ENCODE data around the gene TNIK. TPM values are rescaled to one million over a fixed set of nuclear protein-coding genes. Genes with fewer than 3 reads are reported as not detected.

Gene TNIK
- total RNA-seq, 1 donor from 2014 or later: 2.5 TPM

DNA sequence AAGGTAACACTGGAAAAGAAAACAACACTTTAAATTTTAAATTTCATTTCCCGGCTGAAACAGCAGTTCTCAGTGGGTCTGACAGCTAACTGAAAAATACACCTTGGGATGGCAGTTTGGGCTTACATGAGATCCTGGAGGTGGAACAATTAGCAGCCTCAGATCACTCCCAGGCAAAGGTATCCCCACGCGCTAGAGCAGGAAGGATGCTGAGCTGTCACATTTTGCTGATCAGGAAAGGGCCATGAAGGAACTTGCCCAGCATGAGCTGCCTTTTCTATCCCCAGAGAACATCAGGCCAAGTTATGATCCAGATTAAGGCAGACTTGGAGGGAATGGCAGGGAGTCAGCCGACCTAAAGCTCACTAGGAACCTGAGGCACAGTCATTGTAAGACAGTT, 228.8 kb downstream of the TNIK start:
- Mint-ChIP-seq H3K4me3 (no peak overlapping the region), H3K36me3 (ENCODE audit: low read depth) (no peaks in the 10 kb centered on the region), H3K4me1 (no peaks in the 10 kb centered on the region), H3K27ac (no peak overlapping the region), H3K27me3 (no peaks in the 10 kb centered on the region), H3K9me3 (peaks cover under 1% of the 10 kb centered on the region)
- CTCF ChIA-PET: no interaction called here
- ATAC-seq (ENCODE audit: low read depth) (no peak), DNase-seq (no peak)
- TF ChIP-seq, protein P1, sequence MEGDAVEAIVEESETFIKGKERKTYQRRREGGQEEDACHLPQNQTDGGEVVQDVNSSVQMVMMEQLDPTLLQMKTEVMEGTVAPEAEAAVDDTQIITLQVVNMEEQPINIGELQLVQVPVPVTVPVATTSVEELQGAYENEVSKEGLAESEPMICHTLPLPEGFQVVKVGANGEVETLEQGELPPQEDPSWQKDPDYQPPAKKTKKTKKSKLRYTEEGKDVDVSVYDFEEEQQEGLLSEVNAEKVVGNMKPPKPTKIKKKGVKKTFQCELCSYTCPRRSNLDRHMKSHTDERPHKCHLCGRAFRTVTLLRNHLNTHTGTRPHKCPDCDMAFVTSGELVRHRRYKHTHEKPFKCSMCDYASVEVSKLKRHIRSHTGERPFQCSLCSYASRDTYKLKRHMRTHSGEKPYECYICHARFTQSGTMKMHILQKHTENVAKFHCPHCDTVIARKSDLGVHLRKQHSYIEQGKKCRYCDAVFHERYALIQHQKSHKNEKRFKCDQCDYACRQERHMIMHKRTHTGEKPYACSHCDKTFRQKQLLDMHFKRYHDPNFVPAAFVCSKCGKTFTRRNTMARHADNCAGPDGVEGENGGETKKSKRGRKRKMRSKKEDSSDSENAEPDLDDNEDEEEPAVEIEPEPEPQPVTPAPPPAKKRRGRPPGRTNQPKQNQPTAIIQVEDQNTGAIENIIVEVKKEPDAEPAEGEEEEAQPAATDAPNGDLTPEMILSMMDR (IDR thresholded peaks at IDR 0.05): no peak
- intact Hi-C loops (cut with micrococcal nuclease): no loop called here
- POLR2A ChIA-PET: no interaction called here

DNA sequence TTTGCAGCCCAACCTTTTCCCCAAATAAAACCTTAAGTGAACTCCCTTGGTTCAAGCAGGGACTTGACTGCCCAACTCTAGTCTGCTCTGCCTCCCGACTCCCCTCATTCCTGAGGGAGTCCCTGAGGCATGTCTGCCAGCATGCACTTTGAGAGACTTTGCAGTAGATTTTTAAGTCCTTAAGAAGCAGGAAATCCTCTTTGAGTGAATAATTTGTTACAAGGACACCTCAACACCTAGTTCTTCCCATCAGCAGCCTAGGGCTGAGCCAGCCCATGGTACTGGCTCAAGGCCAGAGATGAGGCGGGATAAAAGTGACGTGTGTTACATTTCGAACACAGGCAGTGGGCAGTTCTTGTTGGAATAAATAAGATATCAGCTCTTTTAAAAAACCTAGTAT, 229.3 kb downstream of the TNIK start:
- H3K4me1 Mint-ChIP-seq: no peaks in the 10 kb centered on the region
- DNase-seq (no peak), ATAC-seq (ENCODE audit: low read depth) (no peak)
- no peak overlapping the region for H3K4me3 Mint-ChIP-seq
- intact Hi-C loops (cut with micrococcal nuclease): no loop called here
- H3K27me3 Mint-ChIP-seq: no peaks in the 10 kb centered on the region
- CTCF ChIA-PET: no interaction called here
- H3K36me3 Mint-ChIP-seq (ENCODE audit: low read depth): no peaks in the 10 kb centered on the region
- TF ChIP-seq, protein P1 (IDR thresholded peaks at IDR 0.05): no peak
- POLR2A ChIA-PET: no interaction called here
- H3K9me3 Mint-ChIP-seq: peaks cover 4% of the 10 kb centered on the region
- H3K27ac Mint-ChIP-seq: no peak overlapping the region

DNA sequence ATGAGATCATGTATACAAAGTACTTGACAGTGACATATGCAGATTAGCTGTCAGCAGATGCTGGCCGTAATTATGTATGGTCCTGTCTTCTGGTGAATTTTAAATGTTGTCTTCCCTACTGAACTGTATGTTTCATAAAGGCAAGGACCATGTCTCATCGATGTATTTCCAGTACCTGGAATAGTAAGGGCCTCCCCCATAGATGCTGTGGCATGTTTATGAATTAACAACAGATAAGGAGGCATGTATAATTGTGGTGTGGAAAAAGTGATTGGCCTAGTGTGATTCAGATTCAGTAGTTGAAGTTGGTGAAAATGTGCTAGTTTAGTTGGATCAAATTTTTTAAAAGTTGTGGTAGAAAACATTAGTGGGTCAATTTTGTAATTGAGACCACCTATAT, 231.0 kb downstream of the TNIK start:
- ChIA-PET POLR2A (no interaction called here), CTCF (no interaction called here)
- ATAC-seq (ENCODE audit: low read depth) (no peak), DNase-seq (no peak)
- intact Hi-C loops (cut with micrococcal nuclease): no loop called here
- Mint-ChIP-seq H3K4me1 (no peaks in the 10 kb centered on the region), H3K27me3 (no peaks in the 10 kb centered on the region), H3K4me3 (no peak overlapping the region), H3K36me3 (ENCODE audit: low read depth) (no peaks in the 10 kb centered on the region), H3K27ac (no peak overlapping the region), H3K9me3 (peaks cover 4% of the 10 kb centered on the region)
- TF ChIP-seq, protein P1 (IDR thresholded peaks at IDR 0.05): no peak

DNA sequence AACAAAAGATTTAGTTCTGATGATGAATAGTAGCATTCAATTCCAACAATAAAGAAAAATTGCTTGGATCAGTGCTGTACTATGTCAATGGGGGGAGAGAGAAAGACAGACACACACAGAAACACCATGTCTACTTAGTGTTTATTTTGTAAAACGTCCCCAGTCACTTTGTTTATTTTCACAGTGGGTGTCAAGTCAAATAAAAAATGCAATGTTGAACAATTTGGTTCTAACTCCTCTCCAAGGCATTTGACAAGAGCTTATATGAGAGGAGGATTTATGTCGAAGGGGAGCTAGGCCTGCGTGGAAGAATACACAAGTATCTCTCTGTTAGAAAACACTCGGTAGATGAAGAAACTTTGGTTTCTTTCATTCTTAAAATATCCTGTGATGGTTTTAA, 232.0 kb downstream of the TNIK start:
- H3K27ac Mint-ChIP-seq: no peak overlapping the region
- H3K27me3 Mint-ChIP-seq: no peaks in the 10 kb centered on the region
- no peaks in the 10 kb centered on the region for H3K4me1 Mint-ChIP-seq
- CTCF ChIA-PET: interaction anchor here (0.6 kb wide), 1 partner anchor 26 kb away, joined by 3 read pairs; no protein-coding TSS in a partner anchor
- POLR2A ChIA-PET: no interaction called here
- peaks cover 4% of the 10 kb centered on the region for H3K9me3 Mint-ChIP-seq
- ATAC-seq (ENCODE audit: low read depth): no peak
- no peak for DNase-seq
- TF ChIP-seq, protein P1 (IDR thresholded peaks at IDR 0.05): no peak
- intact Hi-C loops (cut with micrococcal nuclease): no loop called here
- no peaks in the 10 kb centered on the region for H3K36me3 Mint-ChIP-seq (ENCODE audit: low read depth)
- H3K4me3 Mint-ChIP-seq: no peak overlapping the region

DNA sequence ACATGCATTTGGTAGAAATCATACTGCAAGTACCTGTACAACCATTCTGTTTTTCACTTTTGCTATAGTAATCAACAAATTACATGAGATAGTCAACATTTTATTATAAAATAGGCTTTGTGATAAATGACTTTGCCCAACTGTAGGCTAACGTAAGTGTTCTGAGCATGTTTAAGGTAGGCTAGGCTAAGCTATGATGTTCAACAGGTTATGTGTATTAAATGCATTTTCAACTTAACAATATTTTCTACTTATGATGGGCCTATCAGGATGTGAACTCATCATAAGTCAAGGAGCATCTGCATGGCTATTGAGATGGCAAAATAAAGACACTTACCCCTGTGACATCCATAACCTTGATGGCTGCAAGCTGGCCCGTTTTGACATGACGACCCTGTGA, 232.4 kb downstream of the TNIK start:
- no peak overlapping the region for H3K27ac Mint-ChIP-seq
- intact Hi-C loops (cut with micrococcal nuclease): no loop called here

More for the DNA sequence above, 232.4 kb downstream of the TNIK start:
- Mint-ChIP-seq H3K9me3 (peaks cover 4% of the 10 kb centered on the region), H3K4me1 (no peaks in the 10 kb centered on the region), H3K4me3 (no peak overlapping the region), H3K27me3 (no peaks in the 10 kb centered on the region), H3K36me3 (ENCODE audit: low read depth) (no peaks in the 10 kb centered on the region)
- ChIA-PET POLR2A (no interaction called here), CTCF (no interaction called here)
- no peak for ATAC-seq (ENCODE audit: low read depth)
- DNase-seq: no peak
- TF ChIP-seq, protein P1 (IDR thresholded peaks at IDR 0.05): no peak
